ENCODE results near the gene VAMP5.
A peak's percentile ranks its signal among the peaks of the same experiment; 100 is the strongest.
"Not testable (repeated sequence)": the region's sequence is repeated elsewhere in the genome, so short reads cannot be mapped to it uniquely, and the experiment has no call there.

VAMP5 gene

DNA sequence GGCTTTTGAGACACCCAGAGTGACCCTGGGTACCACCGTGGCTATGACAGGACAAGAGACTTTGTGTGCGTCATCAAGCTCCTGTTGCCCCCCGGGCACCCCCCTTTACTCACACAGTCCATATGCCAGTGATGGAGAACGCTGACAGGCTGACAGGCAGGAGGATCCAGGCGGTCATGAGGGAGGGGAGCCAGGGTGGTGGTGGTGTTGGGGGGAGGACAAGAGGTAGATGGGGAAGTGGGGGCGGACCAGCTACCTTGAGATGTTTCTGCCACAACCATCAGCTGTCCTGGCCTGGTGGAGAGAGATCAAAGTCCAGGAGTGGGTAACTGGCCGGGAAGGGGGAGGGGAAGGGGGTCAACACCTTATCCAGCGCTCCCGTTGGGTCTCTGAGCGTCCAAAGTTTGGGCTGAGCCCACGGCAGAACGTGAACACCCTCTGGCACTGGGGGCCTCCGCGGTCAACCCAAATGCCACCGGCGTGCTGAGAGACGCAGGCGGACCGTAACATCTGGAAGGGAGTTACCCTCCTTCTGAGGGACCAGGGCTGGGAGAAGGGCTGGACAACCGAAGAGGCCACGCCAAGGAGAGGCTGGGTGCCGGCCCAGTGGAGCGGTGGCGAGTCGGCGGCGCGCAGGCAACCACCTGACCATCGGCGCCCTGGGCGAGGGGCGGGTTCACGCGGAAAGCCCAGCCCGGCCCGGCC lies 17.7 kb downstream of the VAMP5 start:
- no peak for DNase-seq

DNA sequence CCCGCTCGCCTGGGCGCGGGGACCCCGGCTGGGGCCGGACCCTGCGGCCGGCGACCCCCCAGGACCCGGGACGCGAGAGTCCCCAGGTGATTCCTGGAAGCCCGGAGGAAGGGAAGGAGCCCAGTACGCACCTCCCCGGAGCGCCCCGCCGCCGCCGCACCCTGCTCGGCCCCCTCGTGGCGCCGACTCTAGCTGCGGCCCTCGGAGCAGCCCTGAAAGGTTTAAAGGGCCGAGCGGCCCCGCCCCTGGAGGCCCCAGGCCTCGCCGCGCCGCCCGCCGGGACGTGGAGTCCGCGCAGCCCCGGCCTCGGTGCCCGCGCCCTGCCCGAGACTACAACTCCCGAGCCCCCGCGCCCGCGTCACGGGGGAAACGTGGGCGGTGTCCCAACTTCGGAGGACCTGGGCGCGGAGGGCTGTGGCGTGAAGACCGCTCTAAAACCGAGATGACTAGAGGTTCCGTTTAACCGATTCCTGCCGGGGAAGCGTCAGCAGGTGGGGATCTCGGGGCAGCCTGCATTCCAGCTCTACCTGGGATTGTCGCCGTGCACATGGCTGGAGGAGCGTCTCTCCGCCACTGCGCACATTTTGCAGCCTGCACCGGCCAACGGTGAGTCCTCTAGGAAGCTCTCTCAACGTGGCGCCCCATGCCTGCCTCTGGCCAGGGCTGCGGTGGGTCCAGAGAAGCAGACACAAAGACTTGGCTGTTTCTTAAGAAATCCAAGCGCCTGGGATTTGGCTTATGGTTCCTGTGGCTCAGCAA lies 18.4 kb downstream of the VAMP5 start, which contains the start of gene TMEM150A:
Gene TMEM150A (minus strand): TSS at position 223 of the 759 bp plus-strand sequence. CDS start 750 bp downstream, outside the sequence.
- peak; percentile 96 for DNase-seq

DNA sequence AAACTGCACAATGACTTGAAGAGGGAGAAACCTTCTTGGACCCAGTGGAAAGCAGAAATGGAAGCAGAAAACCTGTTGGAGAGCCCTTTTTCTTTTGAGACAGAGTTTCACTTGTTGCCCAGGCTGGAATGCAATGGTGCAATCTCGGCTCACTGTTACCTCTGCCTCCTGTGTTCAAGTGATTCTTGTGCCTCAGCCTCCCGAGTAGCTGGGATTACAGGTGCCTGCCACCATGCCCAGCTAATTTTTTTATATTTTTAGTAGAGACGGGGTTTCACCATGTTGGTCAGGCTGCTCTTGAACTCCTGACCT lies 19.9 kb downstream of the VAMP5 start:
- not testable (repeated sequence) for DNase-seq

DNA sequence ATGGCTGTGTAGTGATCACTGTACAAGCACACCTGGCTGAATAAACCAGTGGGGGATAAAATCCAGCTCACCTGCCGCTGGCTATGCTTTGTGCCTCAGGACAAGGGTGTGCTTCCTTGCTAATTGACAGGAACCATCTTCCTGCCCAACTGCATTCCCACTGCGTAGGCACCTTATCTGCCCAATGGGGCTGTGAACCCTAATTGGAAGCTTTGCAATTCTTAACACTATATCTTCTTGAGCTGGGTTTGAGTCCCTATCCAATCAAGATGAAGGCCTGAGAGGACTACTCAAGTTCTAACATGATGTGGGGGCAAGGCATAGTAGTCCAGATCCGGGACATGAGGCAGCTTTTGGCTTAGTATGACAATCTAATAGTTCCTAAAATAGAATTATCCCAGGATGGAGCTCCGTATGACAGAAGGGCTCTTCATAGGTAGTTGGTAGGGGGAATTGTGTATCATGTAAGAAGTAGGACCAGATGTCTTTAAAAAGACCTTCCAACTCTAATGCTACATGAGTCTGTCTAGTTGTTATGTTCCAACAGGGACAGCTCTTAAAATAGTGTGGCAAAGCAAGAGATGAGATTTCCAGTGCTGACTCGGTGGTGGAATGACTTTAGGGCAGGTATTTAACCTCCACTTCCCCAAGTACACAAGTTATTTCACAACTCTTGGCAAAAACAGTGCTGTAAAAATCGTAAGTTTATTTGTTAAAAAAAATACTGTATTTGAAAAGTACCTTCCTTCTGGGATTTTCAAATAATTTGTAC lies 20.5 kb downstream of the VAMP5 start:
- no peak for DNase-seq

DNA sequence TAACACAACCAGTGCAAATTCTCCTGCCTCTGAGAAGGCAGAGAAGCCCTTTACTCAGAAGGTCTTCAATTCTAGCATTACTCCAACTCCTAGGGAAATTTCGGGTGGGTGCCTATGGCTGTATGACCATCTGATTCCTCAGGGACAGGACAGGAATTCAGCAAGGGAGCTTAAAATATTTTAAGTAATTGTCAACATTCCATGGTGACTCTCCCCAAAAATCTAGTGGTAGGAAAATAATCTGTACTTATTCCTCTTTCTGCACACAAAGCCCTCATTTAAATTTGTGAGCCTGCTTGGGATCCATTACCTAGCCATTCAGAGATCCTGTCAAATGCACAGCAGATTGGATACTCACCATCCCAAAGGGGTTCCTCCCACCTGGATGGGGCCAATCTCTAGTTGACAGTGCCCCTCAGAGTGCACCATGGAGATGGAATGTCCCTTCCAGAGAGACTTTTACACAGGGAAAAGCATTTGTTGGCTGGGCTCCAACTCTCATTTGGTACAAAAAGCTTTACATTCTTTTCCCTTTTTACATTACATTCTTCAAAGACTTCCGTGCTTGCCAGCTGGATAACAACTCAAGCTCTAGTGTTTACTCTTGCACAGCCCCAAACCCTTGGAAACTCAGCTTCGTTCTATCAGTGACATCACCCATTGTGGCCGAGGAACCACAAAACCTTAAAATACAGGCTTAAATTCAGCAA lies 21.3 kb downstream of the VAMP5 start:
- DNase-seq, result no peak

DNA sequence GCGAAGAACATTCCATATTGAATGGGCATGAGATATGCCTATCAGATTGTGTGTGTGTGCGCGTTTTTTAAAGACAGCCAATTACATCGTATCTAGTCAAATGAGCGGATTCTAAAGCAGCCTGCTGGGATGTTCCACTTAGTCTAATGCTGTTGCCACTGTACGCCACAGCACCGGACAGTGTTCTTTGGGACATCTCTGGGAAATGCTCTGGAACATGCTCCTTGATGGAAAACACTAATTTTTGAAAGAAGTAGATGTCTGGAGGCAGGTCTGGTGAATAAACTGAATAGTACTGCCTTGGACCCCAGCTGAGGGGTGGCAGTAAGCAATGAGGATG lies 21.9 kb downstream of the VAMP5 start:
- no peak for DNase-seq

DNA sequence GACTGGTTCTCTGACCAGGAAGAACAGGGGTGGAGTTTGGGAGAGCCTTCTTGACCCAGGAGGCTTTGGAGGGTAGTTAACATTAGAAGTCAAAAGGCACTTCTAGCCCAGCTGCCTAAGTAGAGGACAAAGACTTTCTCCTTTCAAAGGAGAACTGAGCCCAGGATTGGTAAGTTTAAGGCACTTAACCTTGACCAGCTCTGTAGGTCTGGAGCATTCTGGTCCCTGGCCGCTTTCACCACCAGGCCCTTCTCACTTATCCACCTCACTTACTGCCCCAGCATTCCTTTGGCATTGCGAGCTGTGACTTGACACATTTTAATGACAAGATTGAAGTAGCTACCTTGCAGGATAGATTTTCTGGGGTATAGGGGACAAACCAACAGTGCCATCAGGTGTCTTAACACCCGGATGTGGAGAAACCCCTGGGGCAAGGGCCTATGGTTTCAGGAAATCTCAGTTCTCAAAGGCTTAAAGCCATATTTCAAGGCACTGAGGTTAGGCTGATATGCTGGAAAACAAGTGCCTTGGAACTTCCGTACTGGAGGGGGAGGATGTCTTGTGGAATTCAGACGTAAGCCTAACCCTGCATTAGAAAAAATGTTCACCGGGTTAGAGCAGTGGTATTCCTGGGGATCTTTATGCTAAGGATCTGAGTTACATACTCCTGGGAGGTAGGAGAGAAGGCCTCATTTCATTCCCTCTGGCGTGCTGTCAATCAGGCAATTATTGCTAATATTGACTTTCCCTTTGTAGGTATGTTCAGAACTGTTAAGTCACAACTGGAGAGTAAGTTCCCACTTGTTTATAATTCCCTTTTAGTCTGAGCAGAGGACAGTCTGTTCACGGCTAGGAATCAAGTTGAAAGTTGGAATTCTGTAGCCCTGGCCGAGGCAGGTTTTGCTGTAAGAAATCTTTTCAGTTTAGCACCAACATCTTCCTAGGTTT lies 23.3 kb downstream of the VAMP5 start:
- no peak for DNase-seq

DNA sequence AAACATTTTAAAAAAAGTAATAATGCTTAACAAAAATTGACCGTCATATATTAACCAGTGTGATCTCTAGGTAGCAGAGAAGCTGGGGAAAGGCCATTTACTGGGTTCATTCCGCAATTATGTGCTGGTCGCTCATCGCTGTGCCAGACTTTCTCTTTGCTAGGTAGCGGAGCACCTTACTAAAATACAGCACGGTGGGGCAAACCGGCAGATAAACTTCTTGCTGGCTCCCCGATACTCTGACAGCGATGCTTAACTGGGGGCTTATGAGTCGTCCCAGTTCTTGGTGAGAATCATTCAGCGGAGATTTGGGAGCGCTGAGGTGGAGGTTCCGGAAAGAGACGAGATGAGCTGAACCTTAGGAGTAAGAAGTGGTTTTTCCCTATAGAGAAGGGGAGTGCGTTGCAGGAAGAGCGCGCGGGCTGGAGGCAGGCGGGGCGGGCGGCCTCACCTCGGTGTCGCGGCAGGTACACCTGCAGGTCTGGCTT lies 27.0 kb downstream of the VAMP5 start:
- DNase-seq, result no peak

DNA sequence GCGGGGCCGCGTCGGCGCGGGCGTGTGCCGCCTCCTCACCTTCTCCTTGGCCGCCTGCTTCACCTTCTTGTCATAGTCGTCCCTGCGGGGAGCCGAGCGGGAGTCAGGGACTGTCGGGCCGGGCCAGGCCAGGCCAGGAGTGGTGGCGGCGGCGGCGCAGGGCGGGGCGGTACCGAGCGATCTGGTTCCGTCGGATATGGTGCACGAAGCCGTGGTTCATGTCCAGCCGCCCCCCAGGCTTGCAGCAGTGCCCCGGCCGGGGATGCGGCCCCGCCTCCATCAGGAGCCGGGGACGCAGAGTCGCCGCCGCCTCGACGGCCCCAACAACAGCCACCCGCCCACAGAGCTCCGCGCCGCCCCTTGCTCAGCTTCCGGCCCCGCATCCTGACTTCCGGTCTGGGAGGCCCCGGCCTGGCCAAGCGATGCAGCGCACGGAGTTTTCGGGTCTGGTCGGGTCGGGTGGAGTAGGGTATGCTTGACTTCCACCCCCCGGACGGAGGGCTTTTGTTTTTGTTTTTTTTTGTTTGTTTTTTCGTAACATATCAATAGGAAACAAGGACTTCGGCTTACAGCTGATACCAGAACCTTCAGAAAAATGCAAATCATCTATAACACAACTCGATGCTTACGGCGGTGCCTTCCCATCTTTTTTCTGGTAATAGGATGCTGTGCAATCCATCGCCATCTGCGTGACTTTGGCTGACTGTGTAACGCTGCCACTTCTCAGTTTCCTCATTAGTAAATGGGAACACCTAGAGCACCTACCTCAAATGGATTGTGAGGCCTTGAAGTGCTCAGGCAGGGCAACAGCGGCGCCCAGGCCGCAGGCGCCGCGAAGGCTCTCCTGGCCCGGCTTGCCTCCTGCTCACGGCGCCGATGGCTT lies 27.7 kb downstream of the VAMP5 start, which contains the start of gene C2orf68:
Gene C2orf68 (minus strand): TSS at position 362 of the 883 bp plus-strand sequence. CDS start 82 bp downstream, at position 280.
- DNase-seq, result peak; percentile 95

DNA sequence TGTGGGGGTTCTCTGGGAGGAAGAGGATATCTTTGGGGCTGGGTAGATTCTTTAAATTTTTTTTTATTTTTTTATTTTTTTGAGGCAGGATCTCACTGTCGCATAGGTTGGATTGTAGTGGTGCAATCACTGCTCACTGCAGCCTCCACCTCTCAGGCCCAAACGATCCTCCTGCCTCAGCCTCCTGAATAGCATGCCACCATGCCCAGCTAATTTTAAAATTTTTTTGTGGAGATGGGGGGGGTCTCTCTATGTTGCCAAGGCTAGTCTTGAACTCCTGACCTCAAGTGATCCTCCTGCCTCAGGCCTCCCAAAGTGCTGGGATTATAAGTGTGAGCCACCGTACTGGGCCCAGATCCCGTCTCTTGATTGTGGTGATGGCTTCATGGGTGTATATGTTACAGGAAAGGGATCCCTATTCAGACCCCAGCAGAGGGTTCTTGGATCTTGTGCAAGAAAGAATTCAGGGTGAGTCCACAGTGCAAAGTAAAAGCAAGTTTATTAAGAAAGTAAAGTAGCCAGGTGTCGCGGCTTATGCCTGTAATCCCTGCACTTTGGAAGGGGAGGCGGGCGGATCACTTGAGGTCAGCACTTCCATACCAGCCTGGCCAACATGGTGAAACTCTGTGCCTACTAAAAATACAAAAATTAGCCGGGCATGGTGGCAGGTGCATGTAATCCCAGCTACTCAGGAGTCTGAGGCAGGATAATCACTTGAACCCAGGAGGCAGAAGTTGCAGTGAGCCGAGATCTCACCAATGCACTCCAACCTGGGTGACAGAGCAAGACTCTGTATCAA lies 29.7 kb downstream of the VAMP5 start:
- no peak for DNase-seq

DNA sequence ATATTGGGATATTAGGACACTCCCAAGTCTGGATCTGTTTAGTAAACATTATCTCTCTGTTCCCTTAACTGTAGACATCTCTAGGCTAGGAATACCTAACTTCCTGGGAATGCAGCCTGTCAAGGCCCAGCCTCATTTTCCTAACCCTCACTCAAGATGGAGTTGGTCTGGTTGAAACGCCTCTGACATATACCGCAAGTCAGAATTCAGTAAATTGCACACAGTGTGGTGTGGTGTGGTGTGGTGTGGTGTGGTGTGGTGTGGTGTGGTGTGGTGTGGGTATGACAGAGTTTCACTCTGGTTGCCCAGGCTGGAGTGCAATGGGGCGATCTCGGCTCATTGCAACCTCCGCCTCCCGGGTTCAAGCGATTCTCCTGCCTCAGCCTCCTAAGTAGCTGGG lies 30.5 kb downstream of the VAMP5 start:
- DNase-seq, result not testable (repeated sequence)

DNA sequence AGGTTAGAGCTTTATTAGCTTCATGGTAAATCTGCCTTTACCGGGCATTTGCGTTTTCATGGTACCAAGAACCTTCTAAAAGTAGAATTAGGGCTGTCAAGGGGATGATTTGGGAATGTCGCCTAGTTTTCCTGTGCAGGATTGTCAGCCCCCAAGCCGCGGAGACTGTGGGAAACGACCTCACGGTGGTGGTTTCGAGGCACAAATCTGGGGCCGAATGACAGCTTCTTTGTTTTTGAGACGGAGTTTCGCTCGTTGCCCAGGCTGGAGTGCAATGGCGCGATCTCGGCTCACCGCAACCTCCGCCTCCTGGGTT lies 31.1 kb downstream of the VAMP5 start:
- no peak for DNase-seq

DNA sequence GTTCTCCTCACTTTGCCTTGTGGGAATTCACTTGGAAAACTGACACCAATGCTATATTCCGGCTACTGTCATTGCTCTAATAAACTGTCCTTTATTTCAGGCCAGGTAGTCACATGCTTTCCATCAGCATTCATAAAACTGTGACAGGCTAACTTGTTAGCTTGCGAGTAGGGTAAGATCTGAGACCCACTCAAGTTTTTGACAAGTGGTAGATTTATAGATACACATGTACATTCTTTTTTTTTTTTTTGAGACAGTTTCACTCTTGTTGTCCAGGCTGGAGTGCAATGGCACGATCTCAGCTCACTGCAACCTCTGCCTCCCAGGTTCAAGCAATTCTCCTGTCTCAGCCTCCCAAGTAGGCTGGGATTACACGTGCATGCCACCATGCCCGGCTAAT lies 33.5 kb downstream of the VAMP5 start:
- DNase-seq, result not testable (repeated sequence)

DNA sequence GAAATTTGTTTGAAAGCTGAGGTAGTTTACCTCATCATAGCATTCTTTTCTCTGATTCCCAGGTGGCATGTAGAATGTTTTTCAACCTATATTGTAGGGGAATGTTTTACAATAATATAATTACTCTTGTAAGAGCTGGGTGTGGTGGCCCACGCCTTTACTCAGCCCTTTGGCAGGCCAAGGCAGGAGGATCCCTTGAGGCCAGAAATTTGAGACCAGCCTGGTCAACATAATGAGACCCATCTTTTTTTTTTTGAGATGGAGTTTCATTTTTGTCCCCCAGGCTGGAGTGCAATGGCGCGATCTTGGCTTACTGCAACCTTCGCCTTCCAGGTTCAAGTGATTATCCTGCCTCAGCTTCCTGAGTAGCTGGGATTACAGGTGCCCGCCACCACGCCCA lies 35.4 kb downstream of the VAMP5 start:
- DNase-seq, result no peak

DNA sequence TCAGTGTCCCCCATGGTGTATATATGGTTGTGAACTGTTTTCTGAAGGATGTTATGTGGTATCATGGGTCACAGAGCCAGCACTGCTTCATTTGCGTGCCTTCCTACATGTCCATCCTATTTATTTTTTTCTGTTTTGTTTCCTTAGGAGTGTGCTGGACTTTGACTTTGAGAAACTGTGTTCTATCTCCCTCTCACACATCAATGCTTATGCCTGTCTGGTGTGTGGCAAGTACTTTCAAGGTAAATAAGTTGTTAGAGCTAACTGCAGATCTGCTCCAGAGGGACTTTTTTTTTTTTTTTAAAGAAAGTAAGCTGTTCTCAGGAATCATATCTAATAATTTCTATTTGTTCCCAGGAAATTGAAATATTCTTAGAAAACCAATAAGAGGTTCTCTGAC lies 37.1 kb downstream of the VAMP5 start:
- DNase-seq, result no peak

DNA sequence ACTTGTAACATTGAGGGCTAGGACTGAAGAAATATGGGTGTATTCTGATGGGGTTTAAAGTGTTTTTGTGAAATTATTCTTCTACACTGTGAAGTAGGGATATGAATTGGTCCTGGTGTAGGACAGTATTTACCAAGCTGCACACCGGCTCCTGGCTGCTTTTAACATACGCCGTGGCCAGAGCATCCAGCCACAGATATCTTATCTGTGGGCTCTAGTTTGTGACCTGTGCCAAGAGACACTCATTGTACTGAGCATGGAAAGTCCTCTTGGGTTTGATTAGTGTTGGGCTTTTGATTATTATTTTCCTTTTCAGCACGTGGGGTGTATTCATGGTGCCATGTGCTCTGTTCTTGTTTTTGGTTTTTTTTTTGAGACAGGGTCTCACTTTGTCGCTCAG lies 39.8 kb downstream of the VAMP5 start:
- DNase-seq, result no peak

DNA sequence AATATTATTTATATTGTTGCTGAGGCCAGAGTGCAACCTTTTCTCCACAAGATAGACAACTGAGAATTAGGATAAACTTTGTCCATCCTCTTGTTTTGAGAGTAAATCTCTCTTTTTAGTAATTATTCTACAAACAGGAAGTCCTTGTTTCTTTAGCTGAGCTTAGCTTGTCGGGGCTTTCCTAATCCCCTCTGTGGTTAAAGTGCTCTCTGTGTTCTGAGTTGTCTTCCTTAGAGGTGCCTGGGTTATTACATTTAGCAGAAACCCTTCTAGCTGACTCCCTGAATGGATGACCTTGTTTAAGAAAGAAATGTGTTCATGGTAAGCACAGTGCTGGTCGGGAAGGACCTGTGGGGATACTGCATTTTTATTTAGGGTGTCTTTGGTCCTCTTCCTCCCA lies 44.4 kb downstream of the VAMP5 start:
- DNase-seq, result no peak

DNA sequence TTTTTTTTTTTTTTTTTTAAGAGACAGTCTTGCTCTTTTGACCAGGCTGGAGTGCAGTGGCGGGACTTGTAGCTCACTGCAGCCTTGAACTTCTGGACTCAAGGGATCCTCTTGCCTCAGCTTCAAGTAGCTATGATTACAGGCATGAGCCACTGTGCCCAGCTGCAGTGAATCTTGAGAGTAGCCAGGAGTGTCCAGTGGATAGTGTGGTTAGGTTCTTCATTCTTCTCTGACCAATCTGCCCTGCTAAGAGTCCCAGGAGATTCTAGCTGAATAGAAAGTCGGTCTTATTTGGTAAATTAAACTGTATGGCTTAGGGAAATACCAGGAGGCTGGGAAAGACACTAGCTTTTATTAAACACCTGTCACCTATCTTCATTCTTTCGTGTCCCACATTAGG lies 47.1 kb downstream of the VAMP5 start:
- no peak for DNase-seq

DNA sequence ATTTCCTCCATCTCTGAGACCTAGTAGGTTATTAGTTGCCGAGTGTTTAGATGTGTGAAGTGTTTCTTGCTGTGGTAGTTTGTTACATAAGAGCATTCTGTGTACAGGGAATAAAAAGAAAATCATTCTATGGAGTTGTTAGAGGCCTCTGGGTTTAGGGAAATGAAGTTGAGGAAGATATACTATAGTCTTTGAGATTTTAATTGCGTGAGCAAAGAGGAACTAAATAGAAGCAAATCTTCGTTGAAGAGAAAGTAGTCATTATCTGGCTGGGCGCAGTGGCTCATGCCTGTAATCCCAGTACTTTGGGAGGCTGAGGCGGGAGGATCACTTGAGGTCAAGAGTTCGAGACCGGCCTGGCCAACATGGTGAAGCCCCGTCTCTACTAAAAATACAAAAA lies 50.8 kb downstream of the VAMP5 start:
- DNase-seq, result no peak

DNA sequence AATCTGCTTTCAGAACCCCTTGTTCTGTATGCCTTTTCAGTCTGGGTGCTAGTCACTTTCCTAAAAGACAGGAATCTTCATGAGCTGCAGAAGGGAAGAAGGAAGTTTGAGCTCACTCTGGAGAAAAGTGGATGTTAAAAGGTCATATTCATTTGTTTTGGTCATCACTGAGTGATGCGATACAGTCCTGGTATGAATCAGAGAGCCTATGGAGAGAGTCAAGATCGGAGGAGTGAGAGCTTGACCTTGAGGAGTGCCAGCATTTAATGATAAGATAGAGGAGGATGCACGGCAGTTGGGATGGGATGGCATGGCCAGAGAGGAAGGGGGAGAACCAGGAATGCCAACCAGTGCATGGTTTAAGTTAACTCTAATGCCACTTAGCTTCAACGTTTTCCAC lies 51.4 kb downstream of the VAMP5 start:
- DNase-seq, result no peak

Measured in RPMI8226 (cell line).